GM18505 (cell line): ENCODE measurements around the gene ZFPM1.

Source experiments
- ATAC-seq: cut with Tn5 transposase; IDR thresholded peaks from one replicate; pipeline ENCODE4 v1.9.1; 2021; ENCODE audit not compliant: unreplicated experiment
- POLR2A ChIP-seq: IDR thresholded peaks from 4 replicates; pipeline ENCODE4 v1.6.1; 2011; ENCODE audit warnings: borderline replicate concordance; ENCODE audit not compliant: insufficient read depth, insufficient read length; ENCODE audit errors: extremely low read depth

The ZFPM1 gene

GRCh38 chr16:88535191-88535856 is 82.2 kb downstream of the ZFPM1 start:
- no peak for ATAC-seq

GRCh38 chr16:88535857-88536222 is 82.8 kb downstream of the ZFPM1 start:
- no peak for TF ChIP-seq POLR2A
- ATAC-seq, result no peak

More at GRCh38 chr16:88535191-88535856, 82.2 kb downstream of the ZFPM1 start:
- TF ChIP-seq POLR2A, result peak; percentile 21

GRCh38 chr16:88536510-88536909 is 83.4 kb downstream of the ZFPM1 start:
- TF ChIP-seq POLR2A, result no peak
- no peak for ATAC-seq

- ATAC-seq, result no peak
- TF ChIP-seq POLR2A, result no peak
Observed at GRCh38 chr16:88536971-88537751, 84.1 kb downstream of the ZFPM1 start.

GRCh38 chr16:88537859-88538258 is 84.8 kb downstream of the ZFPM1 start:
- no peak for ATAC-seq
- TF ChIP-seq POLR2A, result no peak

- no peak for TF ChIP-seq POLR2A
- no peak for ATAC-seq
Observed at GRCh38 chr16:88538366-88539060, 85.4 kb downstream of the ZFPM1 start.

- ATAC-seq, result no peak
- TF ChIP-seq POLR2A, result no peak
Observed at GRCh38 chr16:88539261-88539651, 86.2 kb downstream of the ZFPM1 start.

- TF ChIP-seq POLR2A, result no peak
- ATAC-seq, result no peak
Observed at GRCh38 chr16:88539652-88540345, 86.7 kb downstream of the ZFPM1 start.

- no peak for TF ChIP-seq POLR2A
- no peak for ATAC-seq
Observed at GRCh38 chr16:88540346-88540977, 87.4 kb downstream of the ZFPM1 start.

GRCh38 chr16:88541831-88542616 is 88.9 kb downstream of the ZFPM1 start:
- ATAC-seq, result no peak
- no peak for TF ChIP-seq POLR2A

GRCh38 chr16:88543230-88543813 is 90.2 kb downstream of the ZFPM1 start:
- no peak for ATAC-seq
- TF ChIP-seq POLR2A, result no peak

GRCh38 chr16:88545781-88546180 is 92.7 kb downstream of the ZFPM1 start:
- no peak for ATAC-seq
- no peak for TF ChIP-seq POLR2A

- no peak for ATAC-seq
- TF ChIP-seq POLR2A, result no peak
Observed at GRCh38 chr16:88548131-88548874, 95.2 kb downstream of the ZFPM1 start.
